A549 (cell line): ENCODE results near the gene NKAIN2. TPM values are rescaled to one million over a fixed set of nuclear protein-coding genes. Genes with fewer than 3 reads are reported as not detected.
A peak's percentile ranks its signal among the peaks of the same experiment; 100 is the strongest.

Source experiments
- ATAC-seq, 2 experiments: fragments of 200-7000 bp in 1 of 2; fragments of >200 bp in 1 of 2; cut with Nextera tagmentation in 1 of 2; cut with Tn5 transposase in 1 of 2; 3 replicates each; pipeline versions ENCODE4 v1.8.0 to v1.9.1; 2018 to 2020; ENCODE audit warnings: mild to moderate bottlenecking in 1 of 2, moderate library complexity in 1 of 2
- CTCF ChIA-PET: fragments of 300-600 bp; sonication (Branson Sonifier 250); formaldehyde crosslinking; extraction: SDS; loops from one replicate; lab custom pipeline; 2021; ENCODE audit warnings: antibody characterized with exemption, inconsistent platforms; lab: Yijun Ruan, JAX
- POLR2A ChIA-PET: fragments of 350-600 bp; formaldehyde crosslinking; extraction: SDS; loops from one replicate; lab custom pipeline; 2021; ENCODE audit warnings: antibody characterized with exemption, inconsistent platforms; lab: Yijun Ruan, JAX
- DNase-seq, 2 experiments: peaks; one replicate each; pipeline versions ENCODE4 v3.0.0 to v3.0.0-alpha.2; 2011 to 2016; ENCODE audit warnings: low read depth in 1 of 2, low spot score in 1 of 2
- FAIRE-seq: peaks from 2 replicates; lab custom pipeline; 2011; peaks lifted over from hg19 to GRCh38; lab: Jason Lieb, UNC
- H3K27ac ChIP-seq, 2 experiments: fragments of >200 bp; sonication (Bioruptor Twin); formaldehyde crosslinking; 3 replicates each; pipeline ENCODE4 v1.5.1; 2016 to 2017
- H3K4me1 ChIP-seq: fragments of >200 bp; sonication (Bioruptor Twin); formaldehyde crosslinking; 3 replicates; pipeline ENCODE4 v1.6.1; 2016
- H3K4me2 ChIP-seq: fragments of >200 bp; sonication (Bioruptor Twin); formaldehyde crosslinking; 3 replicates; pipeline ENCODE4 v1.6.1; 2016
- H3K4me3 ChIP-seq: fragments of >200 bp; sonication (Bioruptor Twin); formaldehyde crosslinking; 3 replicates; pipeline ENCODE4 v1.5.1; 2016
- H3K9me3 ChIP-seq: fragments of >200 bp; sonication (Bioruptor Twin); formaldehyde crosslinking; 3 replicates; pipeline ENCODE4 v1.6.1; 2016
- ATOH8 ChIP-seq: fragments of 250-450 bp; sonication (Bioruptor Pico); IDR thresholded peaks from 2 replicates; pipeline ENCODE4 v1.5.0; 2020; ENCODE audit warnings: low read depth, mild to moderate bottlenecking, moderate library complexity
- BHLHE40 ChIP-seq: IDR thresholded peaks from 2 replicates; pipeline ENCODE4 v1.6.1; 2012; ENCODE audit warnings: low read depth, low read length, inconsistent platforms
- CBX8 ChIP-seq: fragments of 200-600 bp; sonication (generic); IDR thresholded peaks from 2 replicates; pipeline ENCODE4 v1.6.1; 2016
- CHD2 ChIP-seq: fragments of 150-350 bp; IDR thresholded peaks from 2 replicates; pipeline ENCODE4 v1.6.1; 2014; ENCODE audit warnings: low read length; ENCODE audit not compliant: partially characterized antibody
- CHD4 ChIP-seq: fragments of 200-600 bp; sonication (generic); IDR thresholded peaks from 2 replicates; pipeline ENCODE4 v1.6.1; 2016; ENCODE audit warnings: antibody characterized with exemption, mild to moderate bottlenecking, borderline replicate concordance
- CTCF ChIP-seq: fragments of >200 bp; sonication (Bioruptor Twin); formaldehyde crosslinking; IDR thresholded peaks from 3 replicates; pipeline ENCODE4 v1.5.1; 2016
- EHMT2 ChIP-seq: fragments of 200-600 bp; sonication (generic); IDR thresholded peaks from 2 replicates; pipeline ENCODE4 v1.6.1; 2016; ENCODE audit warnings: antibody characterized with exemption, low read depth, mild to moderate bottlenecking, moderate library complexity
- FOSB ChIP-seq: fragments of 250-450 bp; sonication (Bioruptor Pico); IDR thresholded peaks from 2 replicates; pipeline ENCODE4 v1.5.0; 2020; ENCODE audit warnings: mild to moderate bottlenecking, moderate library complexity
- JUNB ChIP-seq: fragments of >200 bp; sonication (Bioruptor Twin); formaldehyde crosslinking; IDR thresholded peaks from 2 replicates; pipeline ENCODE4 v1.6.1; 2016
- MAFK ChIP-seq: fragments of 450-650 bp; IDR thresholded peaks from 2 replicates; pipeline ENCODE4 v1.6.1; 2014; ENCODE audit not compliant: partially characterized antibody
- MAX ChIP-seq: IDR thresholded peaks from 2 replicates; pipeline ENCODE4 v1.6.1; 2012
- MAZ ChIP-seq: fragments of 150-350 bp; IDR thresholded peaks from 2 replicates; pipeline ENCODE4 v1.6.1; 2014; ENCODE audit warnings: antibody characterized with exemption, low read depth, low read length, borderline replicate concordance
- NPAS2 ChIP-seq: fragments of 250-450 bp; sonication (Bioruptor Pico); IDR thresholded peaks from 2 replicates; pipeline ENCODE4 v1.8.0; 2022; ENCODE audit warnings: mild to moderate bottlenecking, moderate library complexity, borderline replicate concordance
- RAD21 ChIP-seq, 2 experiments: fragments of >200 bp in 1 of 2; sonication (Bioruptor Twin) in 1 of 2; formaldehyde crosslinking in 1 of 2; IDR thresholded peaks in 1 of 2; conservative IDR thresholded peaks in 1 of 2; 2 replicates in 1 of 2; 3 replicates in 1 of 2; pipeline ENCODE4 v1.6.1; 2012 to 2018; ENCODE audit warnings: inconsistent platforms in 1 of 2
- RARB ChIP-seq: fragments of 250-450 bp; sonication (Bioruptor Pico); IDR thresholded peaks from 2 replicates; pipeline ENCODE4 v1.8.0; 2021; ENCODE audit warnings: mild to moderate bottlenecking, moderate library complexity
- RCOR1 ChIP-seq: fragments of 150-350 bp; IDR thresholded peaks from 2 replicates; pipeline ENCODE4 v1.6.1; 2014; ENCODE audit warnings: antibody characterized with exemption, low read length, low read depth
- REST ChIP-seq: fragments of 200-600 bp; sonication (generic); IDR thresholded peaks from 2 replicates; pipeline ENCODE4 v1.6.1; 2016; ENCODE audit warnings: antibody characterized with exemption, mild to moderate bottlenecking, moderate library complexity
- SMC3 ChIP-seq: fragments of >200 bp; sonication (Bioruptor Twin); formaldehyde crosslinking; IDR thresholded peaks from 3 replicates; pipeline ENCODE4 v1.6.1; 2018; ENCODE audit warnings: inconsistent platforms
- SREBF2 ChIP-seq: fragments of 450-650 bp; IDR thresholded peaks from 2 replicates; pipeline ENCODE4 v1.6.1; 2014; ENCODE audit warnings: mild to moderate bottlenecking, moderate library complexity
- ZC3H11A ChIP-seq: fragments of 450-650 bp; IDR thresholded peaks from 2 replicates; pipeline ENCODE4 v1.6.1; 2014; ENCODE audit warnings: antibody characterized with exemption, mild to moderate bottlenecking
- ZFP36 ChIP-seq: fragments of 450-650 bp; IDR thresholded peaks from 2 replicates; pipeline ENCODE4 v1.6.1; 2014; ENCODE audit warnings: borderline replicate concordance; ENCODE audit not compliant: partially characterized antibody
- WGBS: methylation state at CpG from one replicate; pipeline ENCODE4 v1.1.6; 2017; ENCODE audit errors: missing lambda C conversion rate; 5-methylcytosine and 5-hydroxymethylcytosine counted together
- polyA plus RNA-seq, 4 experiments: library from polyadenylated mRNA; depleted of rRNA in 3 of 4; stranded (reverse); fragments of >200 nt; fragmentation: RNase III in 1 of 4; extraction: RNeasy Plus Mini Kit Qiagen cat#74134 plus additional on column Dnase treatment in 1 of 4; gene quantifications; 2 replicates in 3 of 4; 3 replicates in 1 of 4; pipeline ENCODE4 v1.2.3, GENCODE V29; 2011 to 2017
- TF ChIP-seq, protein P1 (sequence below): IDR thresholded peaks from 2 replicates; pipeline ENCODE4 v1.6.1; 2012; ENCODE audit warnings: low read depth, borderline replicate concordance
- TF ChIP-seq, protein P2 (sequence below): fragments of 250-450 bp; sonication (Bioruptor Pico); IDR thresholded peaks from 2 replicates; pipeline ENCODE4 v1.5.0; 2021; ENCODE audit warnings: mild to moderate bottlenecking, moderate library complexity, borderline replicate concordance

NKAIN2 gene
- polyA plus RNA-seq, 2 of the 4 experiments (the other 2 are of a cell fraction) = not detected

DNA sequence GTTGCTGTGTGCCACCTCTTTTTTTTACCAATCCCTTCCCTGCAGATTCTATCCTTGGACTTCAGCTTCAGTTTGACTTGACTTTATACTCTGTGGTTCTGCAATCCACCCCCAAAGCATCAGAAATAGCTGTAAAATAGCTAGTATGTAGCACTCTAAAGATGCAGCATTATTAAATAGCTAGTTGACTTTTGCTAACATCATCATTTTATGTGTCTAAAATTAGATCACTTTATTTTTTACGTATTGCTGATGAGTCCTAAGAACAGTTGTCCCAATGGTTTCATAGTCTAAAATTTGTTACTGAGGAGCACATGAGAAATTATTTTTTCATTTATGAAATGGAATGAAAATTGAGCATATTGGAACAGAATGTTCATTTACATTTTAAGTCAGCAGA is 138.2 kb downstream of the NKAIN2 start:
- DNase-seq (no peak), FAIRE-seq (no peak), ATAC-seq (no peak)
- ChIA-PET POLR2A (no interaction called here), CTCF (no interaction called here)
- Histone ChIP-seq H3K4me2 (no peak overlapping the region), H3K4me3 (no peak overlapping the region), H3K9me3 (no peaks in the 10 kb centered on the region), H3K4me1 (no peaks in the 10 kb centered on the region), H3K27ac (no peak overlapping the region)
- TF ChIP-seq MAFK (peak; percentile 37), ATOH8 (no peak)
- 21% methylated on average over 1 of the region's 1 CpG for WGBS

- no peak for TF ChIP-seq CBX8
- no peak for DNase-seq
- no peaks in the 10 kb centered on the region for H3K9me3 ChIP-seq
- H3K4me2 ChIP-seq = no peak overlapping the region
- 0% methylated on average over 1 of the region's 1 CpG for WGBS
- POLR2A ChIA-PET = no interaction called here
- FAIRE-seq = no peak
- no peaks in the 10 kb centered on the region for H3K4me1 ChIP-seq
- no peak overlapping the region for H3K27ac ChIP-seq
- H3K4me3 ChIP-seq = no peak overlapping the region
- CTCF ChIA-PET = no interaction called here
- no peak for ATAC-seq
Measured at GRCh38 chr6:123945386-123945785, 141.7 kb downstream of the NKAIN2 start.

DNA sequence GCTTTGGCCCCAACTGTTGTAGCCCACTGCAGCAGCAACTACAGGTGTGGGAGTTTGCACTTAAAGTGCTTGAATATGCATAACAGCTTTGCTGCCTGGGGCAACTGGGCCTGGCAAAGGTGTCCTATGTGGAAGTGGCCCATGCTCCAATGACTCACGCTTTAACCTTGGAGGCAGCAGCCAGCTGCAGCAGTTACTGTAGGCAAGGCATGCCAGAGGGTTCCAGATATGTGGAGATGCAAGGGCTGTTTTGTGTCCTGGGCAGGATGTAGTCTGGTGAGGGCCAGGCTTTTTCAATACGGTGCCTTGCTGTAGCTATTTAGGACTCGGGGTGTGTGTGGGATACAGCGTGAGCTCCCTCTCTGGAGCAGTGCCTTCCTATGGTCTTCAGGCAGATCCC is 150.3 kb downstream of the NKAIN2 start:
- H3K4me1 ChIP-seq = no peaks in the 10 kb centered on the region
- H3K4me2 ChIP-seq = no peak overlapping the region
- TF ChIP-seq JUNB = no peak
- no peak for TF ChIP-seq CHD2
- TF ChIP-seq EHMT2 = no peak
- no peak for TF ChIP-seq SMC3
- TF ChIP-seq RAD21 (conservative IDR thresholded peaks at IDR 0.05 in 1 of 2, IDR thresholded peaks at IDR 0.05 in 1 of 2) = no peak
- TF ChIP-seq RCOR1 = no peak
- TF ChIP-seq ZC3H11A = no peak
- TF ChIP-seq SREBF2 = no peak
- TF ChIP-seq CTCF = no peak
- TF ChIP-seq NPAS2 (CRISPR knock-in tag) = no peak
- no peak for TF ChIP-seq CHD4
- TF ChIP-seq, protein P1, sequence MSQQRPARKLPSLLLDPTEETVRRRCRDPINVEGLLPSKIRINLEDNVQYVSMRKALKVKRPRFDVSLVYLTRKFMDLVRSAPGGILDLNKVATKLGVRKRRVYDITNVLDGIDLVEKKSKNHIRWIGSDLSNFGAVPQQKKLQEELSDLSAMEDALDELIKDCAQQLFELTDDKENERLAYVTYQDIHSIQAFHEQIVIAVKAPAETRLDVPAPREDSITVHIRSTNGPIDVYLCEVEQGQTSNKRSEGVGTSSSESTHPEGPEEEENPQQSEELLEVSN = no peak
- H3K4me3 ChIP-seq = no peak overlapping the region
- ChIA-PET POLR2A (no interaction called here), CTCF (no interaction called here)
- DNase-seq = no peak
- FAIRE-seq = no peak
- H3K27ac ChIP-seq = no peak overlapping the region
- no peaks in the 10 kb centered on the region for H3K9me3 ChIP-seq
- ATAC-seq = no peak
- WGBS = 19% methylated on average over 3 of the region's 4 CpGs

DNA sequence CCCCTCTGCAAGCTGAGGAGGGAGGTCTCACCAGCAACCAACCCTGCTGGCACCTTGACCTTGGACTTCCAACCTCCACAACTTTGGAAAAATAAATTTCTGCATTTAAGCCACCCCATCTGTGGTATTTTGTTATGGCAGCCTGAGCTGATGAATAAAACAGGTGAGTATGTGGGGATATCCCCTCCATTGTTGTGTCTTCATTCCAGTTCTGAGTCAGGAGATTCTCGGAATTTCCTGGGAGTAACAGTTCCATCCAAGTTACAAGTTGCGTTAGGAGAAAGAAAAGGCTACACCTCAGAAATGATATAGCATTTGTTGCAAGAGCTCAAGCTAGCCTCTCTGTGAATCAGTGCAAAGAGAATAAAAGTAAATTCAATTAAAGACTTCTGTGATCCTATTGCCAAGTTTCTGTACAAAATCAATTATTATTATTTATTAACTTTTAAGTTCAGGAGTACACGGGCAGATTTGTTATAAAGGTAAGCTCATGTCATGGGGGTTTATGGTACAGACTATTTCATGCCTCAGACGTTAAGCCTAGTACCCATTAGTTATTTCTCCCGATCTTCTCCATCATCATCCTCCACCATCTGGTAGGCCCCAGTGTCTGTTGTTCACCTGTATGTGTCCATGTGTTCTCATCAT is 153.0 kb downstream of the NKAIN2 start:
- whole genome bisulfite sequencing = 28% methylated on average over 5 of the region's 5 CpGs
- CTCF ChIA-PET = no interaction called here
- POLR2A ChIA-PET = no interaction called here
- Histone ChIP-seq H3K4me3 (no peak overlapping the region), H3K4me2 (no peak overlapping the region), H3K9me3 (no peaks in the 10 kb centered on the region), H3K27ac (no peak overlapping the region), H3K4me1 (no peaks in the 10 kb centered on the region)
- ATAC-seq (no peak), DNase-seq (no peak), FAIRE-seq (no peak)
- TF ChIP-seq ZFP36 (no peak), MAX (no peak), SREBF2 (no peak), SMC3 (no peak), FOSB (CRISPR knock-in tag) (no peak), MAZ (no peak), RARB (CRISPR knock-in tag) (no peak), REST (no peak), BHLHE40 (no peak)
- TF ChIP-seq, protein P2, sequence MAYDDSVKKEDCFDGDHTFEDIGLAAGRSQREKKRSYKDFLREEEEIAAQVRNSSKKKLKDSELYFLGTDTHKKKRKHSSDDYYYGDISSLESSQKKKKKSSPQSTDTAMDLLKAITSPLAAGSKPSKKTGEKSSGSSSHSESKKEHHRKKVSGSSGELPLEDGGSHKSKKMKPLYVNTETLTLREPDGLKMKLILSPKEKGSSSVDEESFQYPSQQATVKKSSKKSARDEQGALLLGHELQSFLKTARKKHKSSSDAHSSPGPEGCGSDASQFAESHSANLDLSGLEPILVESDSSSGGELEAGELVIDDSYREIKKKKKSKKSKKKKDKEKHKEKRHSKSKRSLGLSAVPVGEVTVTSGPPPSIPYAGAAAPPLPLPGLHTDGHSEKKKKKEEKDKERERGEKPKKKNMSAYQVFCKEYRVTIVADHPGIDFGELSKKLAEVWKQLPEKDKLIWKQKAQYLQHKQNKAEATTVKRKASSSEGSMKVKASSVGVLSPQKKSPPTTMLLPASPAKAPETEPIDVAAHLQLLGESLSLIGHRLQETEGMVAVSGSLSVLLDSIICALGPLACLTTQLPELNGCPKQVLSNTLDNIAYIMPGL (CRISPR knock-in tag) = no peak
